HCT116 (cell line): ENCODE measurements around the gene EXOC4.

Experiments used
- EGR1 ChIP-seq: IDR thresholded peaks from 2 replicates; pipeline ENCODE4 v1.6.1; 2012; ENCODE audit warnings: low read depth
- JUND ChIP-seq: IDR thresholded peaks from 2 replicates; pipeline ENCODE4 v1.6.1; 2012
- TF ChIP-seq, protein P1 (sequence below), 3 experiments: fragments of 200-600 bp in 1 of 3; sonication (generic) in 1 of 3; IDR thresholded peaks in 2 of 3; conservative IDR thresholded peaks in 1 of 3; 2 replicates each; pipeline ENCODE4 v1.5.1; 2012 to 2017; ENCODE audit warnings: low read depth in 2 of 3, low read length in 2 of 3, antibody characterized with exemption in 1 of 3, borderline replicate concordance in 1 of 3, control low read depth in 1 of 3, mild to moderate bottlenecking in 1 of 3, mixed read lengths in 1 of 3, mixed run types in 1 of 3, moderate library complexity in 1 of 3; ENCODE audit not compliant: insufficient read depth in 1 of 3
- TF ChIP-seq, protein P2 (sequence below): IDR thresholded peaks from 2 replicates; pipeline ENCODE4 v1.6.1; 2011; ENCODE audit warnings: mild to moderate bottlenecking, low read length, moderate library complexity; ENCODE audit not compliant: insufficient replicate concordance; ENCODE audit errors: extremely low read depth

DNA sequence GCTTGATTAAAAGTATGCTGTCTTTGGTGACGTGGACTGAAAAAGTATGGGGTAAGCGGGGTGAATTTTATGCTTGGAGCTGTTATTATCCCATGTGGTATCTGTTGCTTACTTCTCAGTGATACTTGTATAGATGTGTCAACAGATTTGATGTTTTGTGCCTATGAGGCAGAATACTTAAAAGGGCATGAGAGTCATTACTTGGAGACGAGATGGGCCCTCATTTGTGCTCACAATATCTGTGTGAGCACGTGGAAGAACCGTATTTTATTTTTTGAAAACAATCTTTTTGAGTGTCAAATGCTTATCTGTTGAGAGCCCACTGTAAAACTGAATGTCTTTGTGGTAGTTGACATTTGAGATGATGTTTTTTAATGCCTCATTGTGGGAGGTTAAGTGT lies 281.9 kb downstream of the EXOC4 start:
- TF ChIP-seq, protein P1, sequence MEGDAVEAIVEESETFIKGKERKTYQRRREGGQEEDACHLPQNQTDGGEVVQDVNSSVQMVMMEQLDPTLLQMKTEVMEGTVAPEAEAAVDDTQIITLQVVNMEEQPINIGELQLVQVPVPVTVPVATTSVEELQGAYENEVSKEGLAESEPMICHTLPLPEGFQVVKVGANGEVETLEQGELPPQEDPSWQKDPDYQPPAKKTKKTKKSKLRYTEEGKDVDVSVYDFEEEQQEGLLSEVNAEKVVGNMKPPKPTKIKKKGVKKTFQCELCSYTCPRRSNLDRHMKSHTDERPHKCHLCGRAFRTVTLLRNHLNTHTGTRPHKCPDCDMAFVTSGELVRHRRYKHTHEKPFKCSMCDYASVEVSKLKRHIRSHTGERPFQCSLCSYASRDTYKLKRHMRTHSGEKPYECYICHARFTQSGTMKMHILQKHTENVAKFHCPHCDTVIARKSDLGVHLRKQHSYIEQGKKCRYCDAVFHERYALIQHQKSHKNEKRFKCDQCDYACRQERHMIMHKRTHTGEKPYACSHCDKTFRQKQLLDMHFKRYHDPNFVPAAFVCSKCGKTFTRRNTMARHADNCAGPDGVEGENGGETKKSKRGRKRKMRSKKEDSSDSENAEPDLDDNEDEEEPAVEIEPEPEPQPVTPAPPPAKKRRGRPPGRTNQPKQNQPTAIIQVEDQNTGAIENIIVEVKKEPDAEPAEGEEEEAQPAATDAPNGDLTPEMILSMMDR (IDR thresholded peaks at IDR 0.05 in 2 of 3, conservative IDR thresholded peaks at IDR 0.05 in 1 of 3; ENCODE audit: borderline replicate concordance in 1 of 3, insufficient read depth in 1 of 3, low read depth in 2 of 3, low read length in 2 of 3) = no peak
- TF ChIP-seq EGR1 = no peak
- TF ChIP-seq, protein P2, sequence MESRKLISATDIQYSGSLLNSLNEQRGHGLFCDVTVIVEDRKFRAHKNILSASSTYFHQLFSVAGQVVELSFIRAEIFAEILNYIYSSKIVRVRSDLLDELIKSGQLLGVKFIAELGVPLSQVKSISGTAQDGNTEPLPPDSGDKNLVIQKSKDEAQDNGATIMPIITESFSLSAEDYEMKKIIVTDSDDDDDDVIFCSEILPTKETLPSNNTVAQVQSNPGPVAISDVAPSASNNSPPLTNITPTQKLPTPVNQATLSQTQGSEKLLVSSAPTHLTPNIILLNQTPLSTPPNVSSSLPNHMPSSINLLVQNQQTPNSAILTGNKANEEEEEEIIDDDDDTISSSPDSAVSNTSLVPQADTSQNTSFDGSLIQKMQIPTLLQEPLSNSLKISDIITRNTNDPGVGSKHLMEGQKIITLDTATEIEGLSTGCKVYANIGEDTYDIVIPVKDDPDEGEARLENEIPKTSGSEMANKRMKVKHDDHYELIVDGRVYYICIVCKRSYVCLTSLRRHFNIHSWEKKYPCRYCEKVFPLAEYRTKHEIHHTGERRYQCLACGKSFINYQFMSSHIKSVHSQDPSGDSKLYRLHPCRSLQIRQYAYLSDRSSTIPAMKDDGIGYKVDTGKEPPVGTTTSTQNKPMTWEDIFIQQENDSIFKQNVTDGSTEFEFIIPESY = no peak
- no peak for TF ChIP-seq JUND
